Mucosa of descending colon (tissue), 3 donors: ENCODE results near the gene ABLIM2. TPM values are rescaled to one million over a fixed set of nuclear protein-coding genes. Genes with fewer than 3 reads are reported as not detected.

Experiments
- ATAC-seq: fragments of 200-7000 bp; cut with Tn5 transposase; one replicate; pipeline ENCODE4 v1.9.1; 2020; ENCODE audit warnings: mild to moderate bottlenecking, moderate library complexity
- DNase-seq, 3 donors: peaks; one replicate each; pipeline ENCODE4 v3.0.0-alpha.2; 2020
- H3K36me3 ChIP-seq: fragments of 200-600 bp; one replicate; pipeline ENCODE4 v1.8.0; 2021; ENCODE audit warnings: low read depth, mild to moderate bottlenecking
- H3K4me1 ChIP-seq: fragments of 200-600 bp; one replicate; pipeline ENCODE4 v1.8.0; 2021; ENCODE audit warnings: low read depth, mild to moderate bottlenecking
- H3K4me3 ChIP-seq: fragments of 200-600 bp; one replicate; pipeline ENCODE4 v1.8.0; 2021; ENCODE audit warnings: mild to moderate bottlenecking
- H3K9me3 ChIP-seq: fragments of 200-600 bp; one replicate; pipeline ENCODE4 v1.8.0; 2021; ENCODE audit warnings: mild to moderate bottlenecking
- CTCF ChIP-seq: fragments of 200-600 bp; IDR thresholded peaks from one replicate; pipeline ENCODE4 v1.8.0; 2022; ENCODE audit warnings: antibody characterized with exemption, mild to moderate bottlenecking
- intact Hi-C, 2 donors: fragments of 100-400 bp; cut with DNase I in 1 of 2; cut with micrococcal nuclease in 1 of 2; formaldehyde crosslinking; loops; one replicate each; pipeline versions ENCODE4 v1.11.0 to v1.11.1; 2022; cut with DNase I, micrococcal nuclease
- total RNA-seq, 3 donors: library from RNA; stranded (reverse); fragmentation: NEBNext Ultra II Directional in 2 of 3; extraction: Animal tissue kit (Norgen Biotek cat#: 25700) in 2 of 3; gene quantifications; one replicate each; pipeline versions ENCODE4 v1.2.1 to v1.2.4, GENCODE V29; 2021 to 2023
- donor health status: DM: no; HTN: no; CAD: no; lungs with moderate emphysema.
- donor health status: DM: no; HTN: no; CAD: no.
- donor health status: DM: no; HTN: yes; CAD: no.

ABLIM2 gene
- total RNA-seq, 3 donors from 2014 or later: 15.0 to 15.8 (median 15.5) TPM

DNA sequence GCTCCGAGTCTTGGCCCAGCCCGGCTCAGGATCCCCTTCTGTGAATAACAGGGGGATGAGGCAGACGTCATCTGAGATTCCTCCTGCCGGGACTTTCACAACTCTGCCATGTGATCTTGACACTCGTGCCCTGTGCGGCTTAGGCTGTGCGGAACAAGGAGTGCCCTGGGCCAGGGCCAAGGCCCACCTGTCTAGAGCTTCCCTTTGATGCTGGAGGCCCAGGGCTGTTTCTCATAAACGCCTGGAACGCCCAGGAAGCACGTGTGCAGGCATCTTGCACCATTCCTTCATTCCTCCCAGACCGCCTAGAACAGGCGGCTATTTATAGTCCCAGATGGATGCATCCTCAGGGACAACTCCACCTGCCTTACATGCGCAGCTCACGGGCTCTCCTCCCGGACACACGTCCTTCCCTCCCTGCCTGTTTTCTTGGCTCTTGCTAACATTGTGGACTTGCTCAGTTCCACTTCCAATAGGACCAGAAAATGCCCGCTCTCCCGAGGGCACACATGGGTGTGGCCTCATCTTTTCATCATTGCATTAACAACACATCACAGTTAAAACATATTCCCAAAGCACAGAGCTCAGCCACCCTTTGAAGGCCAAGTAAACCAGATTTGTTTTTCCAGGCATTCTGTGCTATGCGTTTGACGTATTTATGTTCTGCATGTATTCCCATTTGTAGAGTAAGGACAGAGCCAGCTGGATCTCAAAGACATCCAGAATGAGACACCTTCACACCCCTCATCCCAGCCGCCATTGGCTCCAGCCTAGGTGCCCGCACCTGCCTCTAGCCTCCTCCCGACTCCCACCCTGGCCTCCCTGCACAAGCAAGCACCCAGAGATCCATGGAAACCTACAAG lies 57.2 kb downstream of the ABLIM2 start:
- peaks cover 13% of the 10 kb centered on the region for H3K4me1 ChIP-seq
- peak; percentile 78 to 89 (median 82) for DNase-seq
- no peak for TF ChIP-seq CTCF
- no peak overlapping the region for H3K4me3 ChIP-seq
- ATAC-seq: peak; percentile 94
- H3K9me3 ChIP-seq: no peaks in the 10 kb centered on the region
- no peaks in the 10 kb centered on the region for H3K36me3 ChIP-seq
- intact Hi-C loops: no loop called here

DNA sequence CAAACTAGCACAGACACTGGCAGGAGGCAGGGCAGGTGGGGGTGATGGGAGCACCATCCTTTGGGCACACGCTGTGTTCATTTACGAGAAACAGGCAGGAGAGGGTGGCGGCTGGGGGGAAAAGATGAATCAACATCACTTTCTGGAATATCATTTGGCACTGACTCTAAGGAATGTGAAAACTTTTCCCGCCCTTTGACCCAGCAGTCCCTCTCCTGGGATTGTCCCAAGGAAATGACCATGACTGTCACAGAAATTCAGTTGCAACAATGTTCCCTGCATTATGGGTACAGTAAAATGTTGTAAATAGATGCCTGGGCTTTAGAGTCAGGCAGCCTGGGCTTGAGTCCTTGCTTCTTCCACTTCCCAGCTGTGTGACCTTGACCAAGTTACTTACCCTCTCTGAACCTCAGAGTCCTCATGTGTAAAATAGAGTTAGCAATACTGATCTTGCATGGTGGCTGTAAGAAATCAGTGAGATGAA lies 58.6 kb downstream of the ABLIM2 start:
- ATAC-seq: peak; percentile 49

GRCh38 chr4:8098506-8098905 lies 60.1 kb downstream of the ABLIM2 start:
- no peaks in the 10 kb centered on the region for H3K36me3 ChIP-seq
- TF ChIP-seq CTCF: no peak
- H3K9me3 ChIP-seq: peaks cover 10% of the 10 kb centered on the region
- intact Hi-C loops: no loop called here
- DNase-seq (peak in 1 of 3 donors; percentile 10), ATAC-seq (no peak)
- peaks cover 13% of the 10 kb centered on the region for H3K4me1 ChIP-seq
- no peak overlapping the region for H3K4me3 ChIP-seq

More for the DNA sequence above, 58.6 kb downstream of the ABLIM2 start:
- H3K9me3 ChIP-seq: no peaks in the 10 kb centered on the region
- H3K36me3 ChIP-seq: no peaks in the 10 kb centered on the region
- DNase-seq: peak in 1 of 3 donors; percentile 54
- intact Hi-C loops: no loop called here
- no peak for TF ChIP-seq CTCF
- H3K4me1 ChIP-seq: peaks cover 13% of the 10 kb centered on the region
- no peak overlapping the region for H3K4me3 ChIP-seq

DNA sequence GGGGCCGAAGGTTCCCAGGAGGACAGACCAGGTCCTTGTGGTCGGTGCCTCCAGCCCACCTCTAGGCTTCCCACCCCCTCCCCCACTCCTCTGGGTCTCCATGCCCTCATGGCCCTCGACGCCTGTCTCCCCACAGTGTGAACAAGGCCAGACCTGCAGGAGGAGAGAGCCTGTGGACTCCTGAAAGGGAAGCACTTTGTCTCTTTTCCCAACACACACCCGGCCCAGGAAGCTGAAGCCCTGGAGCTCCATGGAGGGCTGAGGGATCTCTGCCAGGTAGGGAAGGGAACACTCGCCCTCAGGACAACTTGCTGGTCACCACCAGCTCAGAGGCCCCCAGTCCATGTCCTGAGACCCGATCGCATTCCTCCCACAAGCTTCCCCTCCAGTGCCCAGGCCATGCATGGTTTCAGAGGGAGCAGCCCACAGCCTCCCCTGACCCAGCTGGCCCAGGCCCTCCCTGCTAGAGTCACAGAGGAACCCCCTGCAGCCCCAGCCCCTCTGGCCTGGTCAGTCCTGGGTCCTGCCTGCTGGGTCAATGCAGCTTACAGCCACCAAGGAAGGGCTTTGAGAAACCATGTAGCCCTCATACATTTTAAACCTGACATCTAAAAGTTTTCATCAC lies 60.8 kb downstream of the ABLIM2 start:
- no peak for TF ChIP-seq CTCF
- Histone ChIP-seq H3K9me3 (peaks cover 16% of the 10 kb centered on the region), H3K4me3 (no peak overlapping the region), H3K4me1 (peaks cover 13% of the 10 kb centered on the region), H3K36me3 (no peaks in the 10 kb centered on the region)
- ATAC-seq: no peak
- DNase-seq: peak in 1 of 3 donors; percentile 24
- intact Hi-C loops: no loop called here

DNA sequence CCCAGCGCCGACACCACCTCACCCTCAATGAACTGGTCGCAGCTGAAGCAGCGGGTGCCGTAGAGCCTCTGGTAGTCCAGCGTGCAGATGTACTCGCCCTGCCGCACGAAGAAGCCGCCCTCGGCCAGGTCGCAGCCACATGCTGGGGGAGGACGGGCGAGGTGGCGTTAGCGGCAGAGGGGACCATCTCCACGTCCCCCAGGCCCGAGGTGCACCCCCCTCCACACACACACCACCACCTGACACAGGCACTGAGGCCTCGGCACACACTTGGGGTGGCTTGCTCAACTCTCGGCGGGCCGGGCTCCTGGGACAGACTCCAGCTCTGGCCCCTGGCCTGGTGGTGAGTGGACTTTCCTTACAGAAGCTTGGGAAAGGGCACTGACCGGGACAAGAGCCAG lies 61.5 kb downstream of the ABLIM2 start:
- no peak for TF ChIP-seq CTCF
- peak in 1 of 3 donors; percentile 50 for DNase-seq
- Histone ChIP-seq H3K36me3 (no peaks in the 10 kb centered on the region), H3K9me3 (peaks cover 19% of the 10 kb centered on the region), H3K4me1 (peaks cover 13% of the 10 kb centered on the region), H3K4me3 (no peak overlapping the region)
- ATAC-seq: no peak
- intact Hi-C loops: no loop called here
